Psoas muscle (tissue), 8 donors: Measurements from ENCODE around the gene MAP2K6. TPM values are rescaled to one million over a fixed set of nuclear protein-coding genes. Genes with fewer than 3 reads are reported as not detected.

Experiments used
- ATAC-seq, 4 donors: fragments of 200-7000 bp; cut with Tn5 transposase; one replicate each; pipeline ENCODE4 v1.9.1; 2020; ENCODE audit warnings: moderate library complexity in 3 of 4, mild to moderate bottlenecking in 2 of 4
- DNase-seq, 2 donors: peaks; one replicate each; pipeline ENCODE4 v3.0.0-alpha.2; 2020
- H3K27ac ChIP-seq: fragments of 200-600 bp; one replicate; pipeline ENCODE4 v1.8.0; 2022
- H3K27me3 ChIP-seq, 3 donors: fragments of 200-600 bp in 1 of 3; one replicate each; pipeline versions ENCODE4 v1.6.1 to v1.8.0; 2013 to 2022; ENCODE audit warnings: low read length in 2 of 3, mild to moderate bottlenecking in 2 of 3, moderate library complexity in 1 of 3; ENCODE audit not compliant: insufficient read depth in 3 of 3
- H3K36me3 ChIP-seq, 2 donors: fragments of 200-600 bp in 1 of 2; one replicate each; pipeline versions ENCODE4 v1.6.1 to v1.8.0; 2013 to 2022; ENCODE audit warnings: low read depth in 1 of 2, mild to moderate bottlenecking in 1 of 2, moderate library complexity in 1 of 2; ENCODE audit not compliant: insufficient read depth in 1 of 2
- H3K4me1 ChIP-seq: fragments of 200-600 bp; one replicate; pipeline ENCODE4 v1.8.0; 2022
- H3K4me3 ChIP-seq: fragments of 200-600 bp; one replicate; pipeline ENCODE4 v1.8.0; 2022; ENCODE audit warnings: mild to moderate bottlenecking
- H3K9me3 ChIP-seq: fragments of 200-600 bp; one replicate; pipeline ENCODE4 v1.8.0; 2022
- CTCF ChIP-seq: fragments of 200-600 bp; IDR thresholded peaks from one replicate; pipeline ENCODE4 v1.8.0; 2022; ENCODE audit warnings: antibody characterized with exemption
- WGBS, 3 donors: extraction: QIAGEN DNeasy Blood & Tissue Kit; methylation state at CpG; one replicate each; pipeline versions ENCODE4 v1.1.6 to v1.1.7; 2013; 5-methylcytosine and 5-hydroxymethylcytosine counted together
- intact Hi-C, 2 donors: fragments of 100-400 bp; cut with DNase I; formaldehyde crosslinking; loops; one replicate each; pipeline versions ENCODE4 v1.11.0 to v1.14.2; 2022
- polyA plus RNA-seq, 3 donors: library from polyadenylated mRNA; stranded (reverse); fragments of 200-250 nt; gene quantifications; one replicate each; pipeline ENCODE4 v1.2.3, GENCODE V29; 2013
- total RNA-seq, 4 donors: library from RNA; stranded (reverse); fragmentation: NEBNext Ultra II Directional in 2 of 4; extraction: Animal tissue kit (Norgen Biotek cat#: 25700) in 2 of 4; gene quantifications; one replicate each; pipeline versions ENCODE4 v1.2.1 to v1.2.4, GENCODE V29; 2021 to 2023
- donor health status: healthy with polysubstance abuse.
- donor health status: DM: no; HTN: no; CAD: no; lungs with moderate emphysema.
- donor health status: Bipolar disorder and iron deficiency.
- donor health status: healthy.
- donor health status: DM: yes; HTN: yes; CAD: no.
- donor health status: DM: no; HTN: no; CAD: no.
- donor health status: DM: no; HTN: no; CAD: no.
- donor health status: DM: yes; HTN: yes; CAD: no.

MAP2K6 gene
- total and polyA plus RNA-seq, 7 donors, result 6.4 to 127 (median 50.0) TPM

GRCh38 chr17:69388822-69389442 is 25.6 kb upstream of the MAP2K6 start:
- H3K27me3 ChIP-seq, result no peaks in the 10 kb centered on the region
- DNase-seq (no peak), ATAC-seq (no peak)
- no peak overlapping the region for H3K27ac ChIP-seq
- H3K4me3 ChIP-seq, result no peak overlapping the region
- WGBS, 3 donors, result 86 to 89% (median 87%) methylated on average over 7 of the region's 7 CpGs
- H3K9me3 ChIP-seq, result no peaks in the 10 kb centered on the region
- no peaks in the 10 kb centered on the region for H3K36me3 ChIP-seq
- intact Hi-C loops, result no loop called here
- no peaks in the 10 kb centered on the region for H3K4me1 ChIP-seq
- no peak for TF ChIP-seq CTCF

GRCh38 chr17:69390795-69391501 is 23.5 kb upstream of the MAP2K6 start:
- Histone ChIP-seq H3K4me3 (no peak overlapping the region), H3K36me3 (no peaks in the 10 kb centered on the region), H3K27me3 (no peaks in the 10 kb centered on the region), H3K4me1 (no peaks in the 10 kb centered on the region), H3K9me3 (no peaks in the 10 kb centered on the region), H3K27ac (no peak overlapping the region)
- DNase-seq (no peak), ATAC-seq (no peak)
- WGBS, 3 donors, result 75 to 78% (median 77%) methylated on average over 15 of the region's 15 CpGs
- intact Hi-C loops, result loop anchor here in 1 of 2 donors (10.0 kb wide), 1 partner anchor 56 kb away; no protein-coding TSS in a partner anchor
- TF ChIP-seq CTCF, result no peak

- DNase-seq, result no peak
- intact Hi-C loops, result no loop called here
Observed at GRCh38 chr17:69401251-69401650, 13.2 kb upstream of the MAP2K6 start.

GRCh38 chr17:69402052-69402451 is 12.4 kb upstream of the MAP2K6 start:
- ATAC-seq, result no peak
- TF ChIP-seq CTCF, result no peak
- Histone ChIP-seq H3K9me3 (no peaks in the 10 kb centered on the region), H3K4me1 (no peaks in the 10 kb centered on the region), H3K36me3 (no peaks in the 10 kb centered on the region), H3K27ac (no peak overlapping the region), H3K27me3 (no peaks in the 10 kb centered on the region), H3K4me3 (no peak overlapping the region)
- WGBS, 3 donors, result 88 to 90% (median 88%) methylated on average over 7 of the region's 7 CpGs
- intact Hi-C loops, result no loop called here
- DNase-seq, result no peak

More at GRCh38 chr17:69401251-69401650, 13.2 kb upstream of the MAP2K6 start:
- Histone ChIP-seq H3K9me3 (no peaks in the 10 kb centered on the region), H3K27ac (no peak overlapping the region), H3K27me3 (no peaks in the 10 kb centered on the region), H3K36me3 (no peaks in the 10 kb centered on the region), H3K4me1 (no peaks in the 10 kb centered on the region), H3K4me3 (no peak overlapping the region)
- no peak for TF ChIP-seq CTCF
- no peak for ATAC-seq
- WGBS, 3 donors, result 64 to 65% (median 64%) methylated on average over 3 of the region's 3 CpGs
